ENCODE data around the gene CTSF.
A peak's percentile ranks its signal among the peaks of the same experiment; 100 is the strongest.

DNA sequence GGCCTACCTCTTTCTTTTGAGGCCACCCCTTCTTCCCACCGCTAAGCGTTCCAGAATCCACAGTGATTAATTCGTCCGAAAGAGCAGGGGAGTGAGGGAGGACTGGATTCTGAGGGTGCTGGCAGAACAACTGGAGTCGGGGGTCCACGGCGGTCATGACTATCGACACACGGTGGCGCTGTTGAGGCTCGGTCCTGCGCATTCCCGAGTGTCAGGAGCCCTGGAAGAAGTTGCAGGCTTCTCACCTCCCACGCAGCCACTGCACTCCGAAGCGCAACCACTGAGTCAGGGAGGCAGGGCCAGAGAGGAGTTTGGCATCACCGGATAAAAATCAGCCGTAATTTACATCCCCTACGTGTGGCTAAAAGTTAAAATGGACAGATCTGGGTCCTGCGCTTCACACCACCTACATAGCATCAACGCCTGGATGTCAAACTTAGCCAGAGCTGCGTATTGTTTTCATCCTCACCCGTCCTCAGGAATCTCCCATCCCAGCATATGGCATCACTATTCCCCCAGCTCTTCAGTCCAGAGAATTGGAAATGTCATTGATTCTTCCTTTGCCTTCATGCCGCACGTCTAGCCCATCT, 10.7 kb upstream of the CTSF start:
- TF ChIP-seq ZNF766 (CRISPR knock-in tag; IDR thresholded peaks at IDR 0.05; ENCODE audit: borderline replicate concordance) (no peak), MZF1 (CRISPR knock-in tag; IDR thresholded peaks at IDR 0.05; ENCODE audit: borderline replicate concordance) (no peak), ZNF609 (CRISPR knock-in tag; IDR thresholded peaks at IDR 0.05; ENCODE audit: borderline replicate concordance) (no peak), ZBTB26 (CRISPR knock-in tag; IDR thresholded peaks at IDR 0.05; ENCODE audit: borderline replicate concordance) (no peak), ZBTB8A (CRISPR knock-in tag; IDR thresholded peaks at IDR 0.05; ENCODE audit: borderline replicate concordance, low read depth) (no peak), CHCHD3 (CRISPR knock-in tag; IDR thresholded peaks at IDR 0.05) (no peak), FOXA1 (IDR thresholded peaks at IDR 0.05) (no peak), FOXA1 (CRISPR knock-in tag; IDR thresholded peaks at IDR 0.05) (no peak), RFX5 (IDR thresholded peaks at IDR 0.05; ENCODE audit: low read depth, low read length) (no peak), NFYB (CRISPR knock-in tag; IDR thresholded peaks at IDR 0.05) (no peak), EP300 (IDR thresholded peaks at IDR 0.05; ENCODE audit: low read depth in 2 of 2, low read length in 2 of 2) (no peak), EP300 (CRISPR knock-in tag; IDR thresholded peaks at IDR 0.05; ENCODE audit: borderline replicate concordance) (no peak)
- TF ChIP-seq, protein P1, sequence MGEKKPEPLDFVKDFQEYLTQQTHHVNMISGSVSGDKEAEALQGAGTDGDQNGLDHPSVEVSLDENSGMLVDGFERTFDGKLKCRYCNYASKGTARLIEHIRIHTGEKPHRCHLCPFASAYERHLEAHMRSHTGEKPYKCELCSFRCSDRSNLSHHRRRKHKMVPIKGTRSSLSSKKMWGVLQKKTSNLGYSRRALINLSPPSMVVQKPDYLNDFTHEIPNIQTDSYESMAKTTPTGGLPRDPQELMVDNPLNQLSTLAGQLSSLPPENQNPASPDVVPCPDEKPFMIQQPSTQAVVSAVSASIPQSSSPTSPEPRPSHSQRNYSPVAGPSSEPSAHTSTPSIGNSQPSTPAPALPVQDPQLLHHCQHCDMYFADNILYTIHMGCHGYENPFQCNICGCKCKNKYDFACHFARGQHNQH (CRISPR knock-in tag; IDR thresholded peaks at IDR 0.05): 0 out of 2 replicates have a peak, but pooled peaks have one; percentile 54
